HG02571 (cell line): ENCODE measurements around the gene PRKAG2.

Experiments
- ATAC-seq: cut with Tn5 transposase; IDR thresholded peaks from one replicate; pipeline ENCODE4 v1.9.1; 2021; ENCODE audit warnings: mild to moderate bottlenecking, moderate library complexity; ENCODE audit not compliant: unreplicated experiment

Gene PRKAG2

DNA sequence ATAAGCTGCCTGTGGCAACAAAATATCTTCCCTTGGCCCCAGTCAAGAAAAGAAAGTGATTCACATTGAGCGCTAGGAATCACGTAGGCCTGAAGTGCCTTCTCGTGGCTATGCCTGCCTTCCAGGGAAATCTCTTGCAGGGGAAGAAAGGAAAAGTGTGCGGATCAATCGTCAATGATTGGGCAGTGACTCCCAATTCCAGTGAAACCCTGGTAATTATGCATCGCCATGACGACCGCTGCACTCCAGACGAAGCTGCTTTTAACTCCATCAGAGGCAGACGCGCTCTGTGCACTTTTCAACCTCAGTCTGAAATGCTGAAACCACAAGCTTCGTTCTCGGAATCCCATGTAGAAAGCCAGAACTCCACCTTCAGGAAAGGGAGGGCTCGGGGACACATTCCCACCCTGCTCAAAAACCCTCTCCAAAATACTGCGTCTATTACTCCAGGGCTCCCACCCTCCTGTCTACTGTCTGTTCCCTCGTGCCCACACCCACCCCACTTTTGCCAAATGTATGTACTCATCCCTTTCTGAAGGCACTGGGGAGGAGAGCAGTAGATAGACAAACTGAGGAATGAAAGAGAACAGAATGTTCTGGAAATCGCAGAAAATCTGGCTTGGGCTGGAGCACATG, 24.2 kb upstream of the PRKAG2 start:
- no peak for ATAC-seq

GRCh38 chr7:151900591-151900985, 23.7 kb upstream of the PRKAG2 start:
- ATAC-seq: no peak

GRCh38 chr7:151899513-151900360, 22.8 kb upstream of the PRKAG2 start:
- no peak for ATAC-seq

DNA sequence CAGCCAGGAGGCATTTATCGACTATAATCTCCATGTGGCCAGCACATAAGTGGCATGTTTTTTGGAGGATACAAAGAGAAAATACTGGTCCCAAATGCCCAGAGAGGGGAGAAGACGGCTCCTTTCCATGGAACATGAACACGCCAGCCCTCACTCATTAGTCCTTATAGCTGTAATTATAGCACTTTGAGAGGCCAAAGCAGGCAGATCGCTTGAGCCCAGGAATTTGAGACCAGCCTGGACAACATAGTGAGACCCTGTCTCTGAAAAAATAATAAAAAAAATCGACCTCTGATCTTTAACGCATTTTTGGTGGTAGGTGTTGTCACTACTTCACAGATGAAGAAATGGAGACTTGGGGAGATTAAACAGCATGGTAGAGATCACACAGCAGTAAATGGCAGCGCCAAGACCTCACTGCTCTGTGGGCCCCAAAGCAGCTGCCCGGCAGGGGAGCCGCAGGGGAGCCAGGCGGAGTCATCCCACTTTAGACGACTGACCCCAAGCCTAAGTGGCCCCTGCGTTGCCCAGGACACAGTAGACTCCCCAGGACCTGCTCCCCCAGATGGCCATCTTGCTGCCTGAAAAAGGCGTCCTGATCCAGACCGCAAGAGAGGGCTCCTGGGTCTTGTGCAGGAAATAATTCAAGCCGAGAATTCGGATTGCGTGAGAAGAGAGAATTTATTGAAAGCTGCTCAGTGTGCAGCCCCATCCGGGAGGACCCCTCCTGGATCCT, 21.2 kb upstream of the PRKAG2 start:
- ATAC-seq: no peak

GRCh38 chr7:151897161-151897731, 20.3 kb upstream of the PRKAG2 start:
- ATAC-seq: no peak

GRCh38 chr7:151896486-151896885, 19.6 kb upstream of the PRKAG2 start:
- no peak for ATAC-seq

GRCh38 chr7:151896086-151896485, 19.2 kb upstream of the PRKAG2 start:
- no peak for ATAC-seq

- no peak for ATAC-seq
Measured at GRCh38 chr7:151895631-151896031, 18.7 kb upstream of the PRKAG2 start.

- ATAC-seq: no peak
Measured at GRCh38 chr7:151895008-151895630, 18.2 kb upstream of the PRKAG2 start.

DNA sequence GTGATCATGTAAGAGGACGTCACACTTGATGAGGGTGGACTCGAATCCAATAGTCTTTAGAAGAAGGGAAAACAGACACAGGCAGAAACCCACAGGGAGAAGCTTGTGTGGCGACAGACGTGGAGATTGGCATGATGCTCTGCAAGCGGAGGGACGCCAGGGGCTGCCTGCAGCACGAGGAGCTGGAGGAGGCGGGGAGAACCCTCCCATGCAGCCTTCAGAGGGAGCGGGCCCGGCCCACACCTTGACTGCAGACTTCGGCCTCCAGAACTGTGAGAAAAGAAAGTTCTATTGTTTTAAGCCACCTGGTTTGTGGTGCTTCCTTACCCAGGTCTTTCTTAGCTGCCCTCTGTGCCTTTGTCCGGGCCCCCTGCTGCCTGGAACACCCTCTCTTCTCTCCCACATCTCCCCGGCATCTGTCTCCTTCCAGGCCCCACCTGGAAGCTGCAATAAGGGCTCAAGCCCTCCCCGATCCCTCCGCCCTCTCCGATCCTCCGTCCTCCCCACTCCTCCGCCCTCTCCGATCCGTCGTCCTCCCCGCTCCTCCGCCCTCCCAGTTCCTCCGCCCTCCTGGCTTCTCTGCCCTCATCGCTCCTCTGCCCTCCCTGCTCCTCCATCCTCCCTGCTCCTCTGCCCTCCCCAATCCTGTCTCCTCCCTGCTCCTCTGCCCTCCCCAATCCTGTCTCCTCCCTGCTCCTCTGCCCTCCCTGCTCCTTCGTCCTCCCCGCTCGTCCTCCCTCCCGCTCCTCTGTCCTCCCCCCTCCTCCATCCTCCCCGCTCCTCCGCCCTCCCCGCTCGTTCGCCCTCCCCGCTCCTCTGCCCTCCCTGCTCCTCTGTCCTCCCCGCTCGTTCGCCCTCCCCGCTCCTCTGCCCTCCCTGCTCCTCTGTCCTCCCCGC, 17.4 kb upstream of the PRKAG2 start:
- no peak for ATAC-seq

- no peak for ATAC-seq
Measured at GRCh38 chr7:151893405-151893923, 16.5 kb upstream of the PRKAG2 start.

GRCh38 chr7:151891753-151892152, 14.8 kb upstream of the PRKAG2 start:
- no peak for ATAC-seq

GRCh38 chr7:151891182-151891581, 14.3 kb upstream of the PRKAG2 start:
- ATAC-seq: no peak

GRCh38 chr7:151890355-151891004, 13.6 kb upstream of the PRKAG2 start:
- no peak for ATAC-seq

GRCh38 chr7:151889406-151890354, 12.8 kb upstream of the PRKAG2 start:
- ATAC-seq: no peak

GRCh38 chr7:151888079-151889067, 11.5 kb upstream of the PRKAG2 start:
- no peak for ATAC-seq

DNA sequence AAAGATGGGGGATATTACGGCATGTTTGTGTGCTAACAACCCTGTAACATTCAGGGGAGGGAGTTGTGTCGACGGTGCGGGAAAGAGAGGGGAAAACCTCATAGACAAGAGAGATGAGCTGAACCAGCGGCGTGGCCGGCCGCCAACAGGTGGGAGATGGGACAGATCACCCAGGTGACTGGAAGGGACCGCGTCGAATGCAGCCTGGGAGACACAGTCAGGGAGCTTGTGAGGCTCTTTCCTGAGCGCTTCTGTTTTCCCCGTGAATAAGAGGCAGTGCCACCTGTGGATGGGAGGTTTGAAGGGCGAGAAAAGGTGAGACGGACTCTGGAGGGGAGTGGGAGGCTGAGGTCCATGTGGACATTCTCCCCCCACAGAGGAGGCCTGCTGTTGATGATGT, 9.9 kb upstream of the PRKAG2 start:
- ATAC-seq: no peak
